OCI-LY1 (cell line): ENCODE data around the gene LRMDA.

Experiments used
- CTCF ChIP-seq: fragments of 200-600 bp; sonication (generic), shearing (Covaris generic); IDR thresholded peaks from 2 replicates; pipeline ENCODE4 v1.5.1; 2017; ENCODE audit warnings: mild to moderate bottlenecking, antibody characterized with exemption, low read length, moderate library complexity, mixed read lengths
- EZH2 ChIP-seq: fragments of 200-600 bp; sonication (generic), shearing (Covaris generic); IDR thresholded peaks from 2 replicates; pipeline ENCODE4 v1.8.0; 2017; ENCODE audit warnings: borderline replicate concordance, mixed run types, mild to moderate bottlenecking, antibody characterized with exemption, low read length, moderate library complexity, mixed read lengths

GRCh38 chr10:76122056-76122455, 690.6 kb downstream of the LRMDA start:
- TF ChIP-seq CTCF (no peak), EZH2 (no peak)
